GM10248 (cell line): ENCODE measurements around the gene BANP.

Source experiments
- CTCF ChIA-PET: fragments of 300-600 bp; sonication (Branson Sonifier 250); formaldehyde crosslinking; extraction: SDS; loops from one replicate; lab custom pipeline; 2021; ENCODE audit warnings: antibody characterized with exemption; lab: Yijun Ruan, JAX
- POLR2A ChIA-PET: fragments of 350-650 bp; sonication (Branson Sonifier 250); formaldehyde crosslinking; extraction: SDS; loops from one replicate; lab custom pipeline; 2020; ENCODE audit warnings: antibody characterized with exemption; lab: Yijun Ruan, JAX
- DNase-seq: peaks from one replicate; pipeline ENCODE4 v3.0.0; 2012; ENCODE audit errors: extremely low spot score
- CTCF ChIP-seq: IDR thresholded peaks from 2 replicates; pipeline ENCODE4 v1.5.1; 2012; ENCODE audit warnings: mild to moderate bottlenecking, low read depth; ENCODE audit errors: extremely low read depth, missing control alignments, control extremely low read depth

The BANP gene

GRCh38 chr16:87965417-87965816, 14.2 kb downstream of the BANP start:
- no peak for DNase-seq
- ChIA-PET POLR2A (no interaction called here), CTCF (interaction anchor here (1.4 kb wide), 1 partner anchor 9 kb away, joined by 4 read pairs; no protein-coding TSS in a partner anchor)
- no peak for TF ChIP-seq CTCF

GRCh38 chr16:87966064-87966645, 14.9 kb downstream of the BANP start:
- DNase-seq: no peak
- ChIA-PET POLR2A (no interaction called here), CTCF (interaction anchor here (0.9 to 1.4 kb wide), 2 partner anchors 9 to 13 kb away, joined by 4 read pairs; no protein-coding TSS in a partner anchor)
- TF ChIP-seq CTCF: no peak

GRCh38 chr16:87966685-87967185, 15.5 kb downstream of the BANP start:
- ChIA-PET POLR2A (no interaction called here), CTCF (interaction anchor here (0.9 to 1.4 kb wide), 2 partner anchors 10 to 13 kb away, joined by 4 read pairs; no protein-coding TSS in a partner anchor)

GRCh38 chr16:87968541-87968940, 17.3 kb downstream of the BANP start:
- POLR2A ChIA-PET: no interaction called here
- no peak for DNase-seq

More at GRCh38 chr16:87966685-87967185, 15.5 kb downstream of the BANP start:
- TF ChIP-seq CTCF: no peak
- DNase-seq: no peak

GRCh38 chr16:87970186-87970585, 19.0 kb downstream of the BANP start:
- no peak for TF ChIP-seq CTCF
- no peak for DNase-seq
- ChIA-PET CTCF (no interaction called here), POLR2A (no interaction called here)

More at GRCh38 chr16:87968541-87968940, 17.3 kb downstream of the BANP start:
- CTCF ChIA-PET: interaction anchor here (1.4 kb wide), 1 partner anchor 12 kb away, joined by 11 read pairs; no protein-coding TSS in a partner anchor
- no peak for TF ChIP-seq CTCF

- CTCF ChIA-PET: interaction anchor here (1.1 kb wide), 1 partner anchor 16 kb away, joined by 3 read pairs; no protein-coding TSS in a partner anchor
- POLR2A ChIA-PET: no interaction called here
- no peak for TF ChIP-seq CTCF
- DNase-seq: no peak
Measured at GRCh38 chr16:87971933-87972332, 20.7 kb downstream of the BANP start.
